ENCODE results near the gene SPTB. TPM values are rescaled to one million over a fixed set of nuclear protein-coding genes. Genes with fewer than 3 reads are reported as not detected.

SPTB gene
- total and polyA plus RNA-seq, 7 donors, result 0.49 to 2.9 (median 1.3) TPM; not detected in 1

GRCh38 chr14:64926398-64926995, 46.8 kb upstream of the SPTB start:
- H3K4me1 ChIP-seq, result peaks cover 0 to 30% (median 25%) of the 10 kb centered on the region in 4 donors
- intact Hi-C loops (cut with DNase I), result no loop called here

GRCh38 chr14:64923015-64923414, 43.3 kb upstream of the SPTB start:
- H3K4me1 ChIP-seq, result peaks cover 0 to 23% (median 12%) of the 10 kb centered on the region in 4 donors
- no peak overlapping the region for H3K27ac ChIP-seq
- no peak overlapping the region for H3K4me3 ChIP-seq
- intact Hi-C loops (cut with DNase I), result no loop called here
- no peaks in the 10 kb centered on the region for H3K27me3 ChIP-seq
- no peak for TF ChIP-seq POLR2A (IDR thresholded peaks at IDR 0.05)
- TF ChIP-seq CTCF (IDR thresholded peaks at IDR 0.05), result no peak
- TF ChIP-seq EP300 (IDR thresholded peaks at IDR 0.05), result no peak
- no peak for TF ChIP-seq POLR2AphosphoS5 (IDR thresholded peaks at IDR 0.05)
- DNase-seq, result no peak
- H3K36me3 ChIP-seq, result peaks cover 0 to 39% (median 16%) of the 10 kb centered on the region in 4 donors
- H3K9me3 ChIP-seq, result no peaks in the 10 kb centered on the region
- WGBS, 2 donors, result 86 to 92% methylated on average over 3 of the region's 3 CpGs

More at GRCh38 chr14:64926398-64926995, 46.8 kb upstream of the SPTB start:
- no peaks in the 10 kb centered on the region for H3K27me3 ChIP-seq
- H3K27ac ChIP-seq, result no peak overlapping the region
- TF ChIP-seq CTCF (IDR thresholded peaks at IDR 0.05) (no peak), EP300 (IDR thresholded peaks at IDR 0.05) (no peak), POLR2AphosphoS5 (IDR thresholded peaks at IDR 0.05) (no peak), POLR2A (IDR thresholded peaks at IDR 0.05) (no peak)
- no peak for DNase-seq
- WGBS, 2 donors, result 80 to 94% methylated on average over 4 of the region's 4 CpGs
- H3K36me3 ChIP-seq, result peaks cover 0 to 58% (median 16%) of the 10 kb centered on the region in 4 donors
- no peaks in the 10 kb centered on the region for H3K9me3 ChIP-seq
- no peak overlapping the region for H3K4me3 ChIP-seq

GRCh38 chr14:64920465-64920864, 40.8 kb upstream of the SPTB start:
- H3K27me3 ChIP-seq, result no peaks in the 10 kb centered on the region
- 87 to 92% methylated on average over 2 of the region's 2 CpGs for WGBS, 2 donors
- intact Hi-C loops (cut with DNase I), result no loop called here
- H3K36me3 ChIP-seq, result peaks cover 0 to 17% (median 11%) of the 10 kb centered on the region in 4 donors
- H3K4me3 ChIP-seq, result no peak overlapping the region
- H3K4me1 ChIP-seq, result peaks cover 0 to 39% (median 26%) of the 10 kb centered on the region in 4 donors
- TF ChIP-seq EP300 (IDR thresholded peaks at IDR 0.05), result no peak
- no peak for TF ChIP-seq POLR2A (IDR thresholded peaks at IDR 0.05)
- TF ChIP-seq POLR2AphosphoS5 (IDR thresholded peaks at IDR 0.05), result no peak
- no peak for TF ChIP-seq CTCF (IDR thresholded peaks at IDR 0.05)
- H3K9me3 ChIP-seq, result no peaks in the 10 kb centered on the region
- DNase-seq, result no peak
- H3K27ac ChIP-seq, result no peak overlapping the region

GRCh38 chr14:64919618-64920017, 39.9 kb upstream of the SPTB start:
- Histone ChIP-seq H3K27me3 (no peaks in the 10 kb centered on the region), H3K4me1 (peaks cover 0 to 46% (median 33%) of the 10 kb centered on the region in 4 donors), H3K27ac (no peak overlapping the region), H3K36me3 (peaks cover 0 to 9% (median 8%) of the 10 kb centered on the region in 4 donors), H3K9me3 (no peaks in the 10 kb centered on the region), H3K4me3 (no peak overlapping the region)
- intact Hi-C loops (cut with DNase I), result loop anchor here (10.0 kb wide), 3 partner anchors 185 to 575 kb away; partner anchors contain the start of gene MAX
- DNase-seq, result no peak
- no peak for TF ChIP-seq POLR2AphosphoS5 (IDR thresholded peaks at IDR 0.05)
- no peak for TF ChIP-seq EP300 (IDR thresholded peaks at IDR 0.05)
- no peak for TF ChIP-seq POLR2A (IDR thresholded peaks at IDR 0.05)
- TF ChIP-seq CTCF (IDR thresholded peaks at IDR 0.05), result no peak
- 94 to 96% methylated on average over 5 of the region's 5 CpGs for WGBS, 2 donors

Measured in sigmoid colon (tissue), 7 donors.